ENCODE measurements around the gene TPK1. TPM values are rescaled to one million over a fixed set of nuclear protein-coding genes. Genes with fewer than 3 reads are reported as not detected.

The TPK1 gene
- total RNA-seq, 1 experiment from 2014 or later = 3.1 TPM

- H2BK20ac ChIP-seq (ENCODE audit: low read depth, low read length, poor library complexity, severe bottlenecking) = no peak overlapping the region
- H3K14ac ChIP-seq (ENCODE audit: insufficient read depth, low read length) = no peak overlapping the region
- no CpG with 5 or more reads among the region's 1 CpG for WGBS (ENCODE audit: extremely low coverage, insufficient read length, low lambda C conversion rate)
- H3K79me1 ChIP-seq (ENCODE audit: insufficient read depth, low read depth, low read length, poor library complexity, severe bottlenecking) = no peaks in the 10 kb centered on the region
- H4K91ac ChIP-seq (ENCODE audit: insufficient read length, low read depth, low read length) = no peak overlapping the region
- Mint-ChIP-seq H3K27me3 (ENCODE audit: low read depth) (no peaks in the 10 kb centered on the region), H3K36me3 (ENCODE audit: insufficient read depth in 1 of 3, low read depth in 3 of 3) (no peaks in the 10 kb centered on the region), H3K27ac (no peak overlapping the region; a peak in 1 of 7 replicates), H3K4me3 (no peak overlapping the region), H3K9me3 (no peaks in the 10 kb centered on the region), H3K4me1 (peaks cover 3% of the 10 kb centered on the region in 2 experiments; a peak in 3 of 4 replicates)
- H2BK15ac ChIP-seq (ENCODE audit: low read depth, low read length) = no peak overlapping the region
- DNase-seq = no peak
- no peak overlapping the region for H3K9ac ChIP-seq (ENCODE audit: extremely low read depth, insufficient read length, low read length)
- no peak overlapping the region for H2AFZ ChIP-seq (ENCODE audit: low read length)
- no peak overlapping the region for H2BK12ac ChIP-seq (ENCODE audit: insufficient read length, low read depth, low read length)
- no peaks in the 10 kb centered on the region for H3K9me3 ChIP-seq (ENCODE audit: control insufficient read depth, low read depth, low read length)
- TF ChIP-seq CTCF (conservative IDR thresholded peaks at IDR 0.05) = no peak
- H3K56ac ChIP-seq (ENCODE audit: insufficient read length, low read depth, low read length) = no peak overlapping the region
- no peak overlapping the region for H3K4me2 ChIP-seq (ENCODE audit: insufficient read depth, insufficient read length, low read length)
- H2BK120ac ChIP-seq (ENCODE audit: low read depth, low read length, poor library complexity, severe bottlenecking) = no peak overlapping the region
- no peaks in the 10 kb centered on the region for H3K23me2 ChIP-seq (ENCODE audit: insufficient read length, low read depth, low read length, poor library complexity, severe bottlenecking)
- H4K5ac ChIP-seq (ENCODE audit: insufficient read length, low read depth, low read length) = no peak overlapping the region
- no peak overlapping the region for H3K23ac ChIP-seq (ENCODE audit: insufficient read length, low read depth, low read length)
- no peak overlapping the region for H4K8ac ChIP-seq (replicated peaks; ENCODE audit: insufficient read length, low read depth, low read length)
- no peaks in the 10 kb centered on the region for H3K79me2 ChIP-seq (ENCODE audit: insufficient read depth, low read length)
- H3K27me3 ChIP-seq (ENCODE audit: insufficient read depth, low read length) = no peaks in the 10 kb centered on the region
- no peak overlapping the region for H3K4ac ChIP-seq (ENCODE audit: low read depth, low read length)
- H3T11ph ChIP-seq (ENCODE audit: low read length) = no peak overlapping the region
- H4K20me1 ChIP-seq (ENCODE audit: control insufficient read depth, insufficient read depth, insufficient read length) = no peaks in the 10 kb centered on the region
- no peak overlapping the region for H2AK5ac ChIP-seq (ENCODE audit: insufficient read length, low read length)
- no peak overlapping the region for H2BK5ac ChIP-seq (ENCODE audit: insufficient read length, low read length)
- H3K27ac ChIP-seq (ENCODE audit: insufficient read length, low read depth, low read length) = no peak overlapping the region
- no peaks in the 10 kb centered on the region for H3K4me1 ChIP-seq (ENCODE audit: insufficient read depth, low read length)
- no peak overlapping the region for H3K18ac ChIP-seq (ENCODE audit: insufficient read length, low read depth, low read length)
Measured at GRCh38 chr7:144545330-144545729, 290.5 kb downstream of the TPK1 start.

All from H9 (cell line).